Ovary (tissue), 9 donors: ENCODE measurements around the gene C4B. TPM values are rescaled to one million over a fixed set of nuclear protein-coding genes. Genes with fewer than 3 reads are reported as not detected.

Experiments
- DNase-seq, 5 donors: peaks; one replicate each; pipeline ENCODE4 v3.0.0-alpha.2; 2019 to 2020
- H3K27ac ChIP-seq, 2 donors: fragments of 200-600 bp; one replicate each; pipeline versions ENCODE4 v1.5.1 to v1.8.0; 2019 to 2022
- H3K27me3 ChIP-seq: fragments of 200-600 bp; one replicate; pipeline ENCODE4 v1.8.0; 2022
- H3K36me3 ChIP-seq: fragments of 200-600 bp; sonication (generic); one replicate; pipeline ENCODE4 v1.5.1; 2019
- H3K4me1 ChIP-seq: one replicate; pipeline ENCODE4 v1.8.1; 2013; ENCODE audit warnings: mild to moderate bottlenecking, moderate library complexity; ENCODE audit not compliant: insufficient read depth
- H3K4me3 ChIP-seq: fragments of 200-600 bp; sonication (generic); one replicate; pipeline ENCODE4 v1.5.1; 2017
- H3K9me3 ChIP-seq, 2 donors: fragments of 200-600 bp in 1 of 2; sonication (generic) in 1 of 2; one replicate each; pipeline versions ENCODE4 v1.5.1 to v1.8.1; 2013 to 2019; ENCODE audit warnings: mild to moderate bottlenecking in 1 of 2, moderate library complexity in 1 of 2
- EP300 ChIP-seq: sonication (generic); formaldehyde crosslinking; IDR thresholded peaks from one replicate; pipeline ENCODE4 v1.6.1; 2017; ENCODE audit warnings: antibody characterized with exemption
- POLR2A ChIP-seq: fragments of 450-650 bp; IDR thresholded peaks from one replicate; pipeline ENCODE4 v1.6.1; 2017; ENCODE audit warnings: antibody characterized with exemption, mild to moderate bottlenecking, moderate library complexity
- WGBS, 3 donors: extraction: QIAGEN DNeasy Blood & Tissue Kit in 1 of 3; methylation state at CpG; one replicate each; pipeline versions ENCODE4 v1.1.5 to v1.1.7; 2013 to 2017; 5-methylcytosine and 5-hydroxymethylcytosine counted together
- intact Hi-C, 4 donors: fragments of 100-400 bp; cut with DNase I; formaldehyde crosslinking; loops; one replicate each; pipeline versions ENCODE4 v1.11.0 to v1.15.1; 2022 to 2023
- polyA plus RNA-seq, 2 donors: library from polyadenylated mRNA; stranded (reverse); fragments of 200-250 nt in 1 of 2; fragments of 350-450 nt in 1 of 2; fragmentation: Illumina TruSeq in 1 of 2; extraction: RNeasy Lipid Tissue Mini Kit (QIAGEN cat#74804) in 1 of 2; gene quantifications; one replicate each; pipeline ENCODE4 v1.2.3, GENCODE V29; 2013 to 2014
- total RNA-seq, 7 donors: library from RNA; depleted of rRNA in 2 of 7; stranded (reverse); fragments of >200 nt in 2 of 7; fragmentation: NEBNext Ultra II Directional in 3 of 7; extraction: Animal tissue kit (Norgen Biotek cat#: 25700) in 3 of 7; gene quantifications; one replicate each; pipeline versions ENCODE4 v1.1.0 to v1.2.4, GENCODE V29; 2016 to 2023
- TF ChIP-seq, protein P1 (sequence below), 3 donors: fragments of 450-650 bp in 2 of 3; fragments of 200-600 bp in 1 of 3; IDR thresholded peaks; one replicate each; pipeline versions ENCODE4 v1.5.1 to v1.8.0; 2016 to 2022; ENCODE audit warnings: antibody characterized with exemption in 3 of 3, mild to moderate bottlenecking in 1 of 3
- donor health status: DM: no; HTN: no; CAD: no; lungs with moderate emphysema.
- donor health status: DM: no; HTN: no; CAD: no.
- donor health status: Bipolar disorder and iron deficiency.
- donor health status: DM: yes; HTN: yes; CAD: no.
- donor health status: DM: no; HTN: no; CAD: no.
- donor health status: DM: yes; HTN: yes; CAD: no.

C4B gene
- total and polyA plus RNA-seq, 9 donors, result 97.4 to 1,673 (median 271) TPM

DNA sequence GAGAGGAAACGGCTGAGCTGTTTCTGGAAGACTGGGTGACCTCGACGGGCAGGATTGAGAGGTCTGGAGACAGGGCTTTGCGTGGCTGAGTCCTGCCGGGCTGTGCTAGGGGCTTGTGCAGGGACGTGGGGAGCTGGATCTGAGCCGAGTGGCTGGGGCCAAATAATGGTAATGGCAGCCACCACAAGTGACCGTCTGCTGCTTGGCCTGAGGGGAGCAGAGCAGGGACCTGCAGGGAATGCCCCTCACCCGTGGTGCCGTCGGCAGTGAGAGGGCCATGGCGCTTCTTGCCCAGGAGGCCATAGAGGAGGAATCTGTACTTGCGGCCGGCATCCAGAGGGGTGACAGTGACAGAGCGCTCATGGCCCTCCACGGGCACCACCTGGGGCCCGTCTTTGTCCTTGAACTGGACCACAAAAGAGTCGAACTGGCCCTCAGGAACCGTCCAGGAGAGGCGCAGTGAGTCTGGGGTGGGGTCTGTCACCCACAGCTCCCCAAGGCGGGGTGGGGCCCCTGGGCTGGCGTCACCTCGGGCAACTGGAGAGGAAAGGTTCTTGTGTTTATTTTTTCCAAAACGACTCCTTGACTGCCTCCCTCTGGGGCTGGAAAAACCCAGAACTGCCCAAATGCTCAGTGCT is 55.4 kb downstream of the C4B start:
- intact Hi-C loops, result no loop called here
- no peaks in the 10 kb centered on the region for H3K36me3 ChIP-seq
- WGBS, 3 donors, result 77 to 82% (median 81%) methylated on average over 24 of the region's 24 CpGs
- H3K27ac ChIP-seq, result no peak overlapping the region
- no peaks in the 10 kb centered on the region for H3K27me3 ChIP-seq
- TF ChIP-seq, protein P1, sequence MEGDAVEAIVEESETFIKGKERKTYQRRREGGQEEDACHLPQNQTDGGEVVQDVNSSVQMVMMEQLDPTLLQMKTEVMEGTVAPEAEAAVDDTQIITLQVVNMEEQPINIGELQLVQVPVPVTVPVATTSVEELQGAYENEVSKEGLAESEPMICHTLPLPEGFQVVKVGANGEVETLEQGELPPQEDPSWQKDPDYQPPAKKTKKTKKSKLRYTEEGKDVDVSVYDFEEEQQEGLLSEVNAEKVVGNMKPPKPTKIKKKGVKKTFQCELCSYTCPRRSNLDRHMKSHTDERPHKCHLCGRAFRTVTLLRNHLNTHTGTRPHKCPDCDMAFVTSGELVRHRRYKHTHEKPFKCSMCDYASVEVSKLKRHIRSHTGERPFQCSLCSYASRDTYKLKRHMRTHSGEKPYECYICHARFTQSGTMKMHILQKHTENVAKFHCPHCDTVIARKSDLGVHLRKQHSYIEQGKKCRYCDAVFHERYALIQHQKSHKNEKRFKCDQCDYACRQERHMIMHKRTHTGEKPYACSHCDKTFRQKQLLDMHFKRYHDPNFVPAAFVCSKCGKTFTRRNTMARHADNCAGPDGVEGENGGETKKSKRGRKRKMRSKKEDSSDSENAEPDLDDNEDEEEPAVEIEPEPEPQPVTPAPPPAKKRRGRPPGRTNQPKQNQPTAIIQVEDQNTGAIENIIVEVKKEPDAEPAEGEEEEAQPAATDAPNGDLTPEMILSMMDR (IDR thresholded peaks at IDR 0.05), result no peak
- TF ChIP-seq EP300 (no peak), POLR2A (no peak)
- no peaks in the 10 kb centered on the region for H3K9me3 ChIP-seq
- H3K4me3 ChIP-seq, result no peak overlapping the region
- H3K4me1 ChIP-seq, result no peaks in the 10 kb centered on the region
- DNase-seq, result no peak

DNA sequence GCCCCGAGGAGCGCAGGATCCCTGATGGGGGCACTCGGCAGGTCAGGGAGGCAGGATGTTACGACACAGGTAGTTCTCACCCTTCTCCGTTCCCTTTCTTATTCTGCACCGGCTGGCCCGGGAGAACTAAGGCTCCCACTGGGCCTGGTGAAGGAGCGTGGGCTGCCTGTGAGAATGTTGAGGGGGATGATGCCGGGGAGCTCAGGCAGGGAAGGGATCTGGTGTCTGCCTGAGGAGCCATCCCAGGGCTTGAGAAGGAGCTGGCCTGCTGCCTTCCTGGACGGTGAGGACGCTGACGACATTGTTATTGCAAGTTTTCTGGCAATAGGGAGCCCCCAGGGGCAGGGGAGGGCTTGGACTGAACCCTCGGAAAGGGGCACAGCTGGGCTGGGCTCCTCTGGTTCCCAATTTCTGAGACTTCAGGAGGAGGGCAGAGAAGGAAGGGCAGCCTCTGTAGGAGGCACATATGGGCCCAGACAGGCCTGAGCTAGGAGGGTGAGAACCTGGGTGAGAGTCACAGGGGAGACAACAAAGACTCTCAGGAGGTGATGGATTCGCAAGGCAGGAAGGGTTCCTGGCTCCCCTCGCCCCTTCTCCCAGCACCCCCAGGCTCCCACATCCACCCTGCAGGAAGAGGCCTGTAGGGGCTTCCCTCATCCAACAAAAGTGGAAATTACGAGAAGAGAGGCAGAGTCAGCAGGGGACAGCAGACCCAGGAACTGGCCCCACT is 56.4 kb downstream of the C4B start:
- TF ChIP-seq EP300 (no peak), POLR2A (no peak)
- TF ChIP-seq, protein P1 (IDR thresholded peaks at IDR 0.05), result no peak
- 60 to 75% (median 71%) methylated on average over 16 of the region's 16 CpGs for WGBS, 3 donors
- H3K27me3 ChIP-seq, result no peaks in the 10 kb centered on the region
- H3K27ac ChIP-seq, result no peak overlapping the region
- no peaks in the 10 kb centered on the region for H3K4me1 ChIP-seq
- no peak for DNase-seq
- H3K4me3 ChIP-seq, result no peak overlapping the region
- H3K36me3 ChIP-seq, result no peaks in the 10 kb centered on the region
- intact Hi-C loops, result no loop called here
- no peaks in the 10 kb centered on the region for H3K9me3 ChIP-seq

DNA sequence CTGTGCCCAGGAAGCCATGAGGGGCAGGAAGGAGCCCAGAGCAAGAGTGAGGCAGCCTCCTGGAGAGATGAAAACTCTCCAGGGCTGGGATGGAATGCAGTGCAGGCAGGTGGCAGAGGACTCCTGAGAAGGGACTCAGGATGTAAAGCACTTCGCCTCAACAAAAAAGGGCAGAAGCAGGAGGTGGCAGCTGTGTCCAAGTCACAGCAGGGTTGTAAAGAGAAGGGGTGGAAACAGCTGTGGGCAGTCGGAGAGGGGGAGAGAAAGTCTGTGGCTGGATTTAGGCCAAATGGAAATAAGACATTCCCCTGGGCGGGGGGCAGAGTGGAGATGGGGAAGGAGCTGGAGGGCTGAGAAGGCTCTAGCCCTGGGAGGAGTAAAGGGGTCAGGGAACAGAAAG is 58.5 kb downstream of the C4B start:
- no peaks in the 10 kb centered on the region for H3K9me3 ChIP-seq
- intact Hi-C loops, result no loop called here
- TF ChIP-seq EP300 (no peak), POLR2A (no peak)
- TF ChIP-seq, protein P1 (IDR thresholded peaks at IDR 0.05), result no peak
- H3K27ac ChIP-seq, result no peak overlapping the region
- H3K4me1 ChIP-seq, result no peaks in the 10 kb centered on the region
- no peaks in the 10 kb centered on the region for H3K27me3 ChIP-seq
- H3K36me3 ChIP-seq, result no peaks in the 10 kb centered on the region
- 47 to 62% (median 56%) methylated on average over 3 of the region's 3 CpGs for WGBS, 3 donors
- DNase-seq, result no peak
- H3K4me3 ChIP-seq, result no peak overlapping the region

DNA sequence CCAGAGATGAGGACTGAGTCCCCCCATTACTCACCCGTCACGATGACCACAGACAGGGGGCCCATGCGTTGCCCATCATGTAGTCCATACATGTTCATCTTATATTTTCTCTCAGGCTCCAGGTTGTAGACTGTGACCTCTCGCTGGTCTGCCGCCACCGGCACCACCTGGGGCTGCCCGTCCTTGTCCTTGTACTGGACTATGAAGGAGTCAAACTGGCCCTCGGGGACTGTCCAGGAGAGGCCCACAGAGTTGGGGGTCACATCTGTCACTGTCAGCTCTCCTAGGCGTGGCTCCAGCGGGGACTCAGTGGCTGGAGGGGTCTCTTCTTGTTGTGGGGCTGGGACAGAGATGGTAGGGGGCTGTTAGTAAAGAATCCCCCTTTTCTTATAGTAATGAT is 59.0 kb downstream of the C4B start:
- DNase-seq, result peak in 1 of 5 donors; percentile 30
- no peak overlapping the region for H3K27ac ChIP-seq
- no peaks in the 10 kb centered on the region for H3K27me3 ChIP-seq
- H3K9me3 ChIP-seq, result no peaks in the 10 kb centered on the region
- no peaks in the 10 kb centered on the region for H3K36me3 ChIP-seq
- TF ChIP-seq, protein P1 (IDR thresholded peaks at IDR 0.05), result no peak
- TF ChIP-seq POLR2A (no peak), EP300 (no peak)
- intact Hi-C loops, result no loop called here
- no peaks in the 10 kb centered on the region for H3K4me1 ChIP-seq
- WGBS, 3 donors, result 89 to 98% (median 91%) methylated on average over 10 of the region's 10 CpGs
- no peak overlapping the region for H3K4me3 ChIP-seq
